ENCODE results near the gene RBM24.
A peak's percentile ranks its signal among the peaks of the same experiment; 100 is the strongest.
"Not testable (repeated sequence)": the region's sequence is repeated elsewhere in the genome, so short reads cannot be mapped to it uniquely, and the experiment has no call there.

RBM24 gene

DNA sequence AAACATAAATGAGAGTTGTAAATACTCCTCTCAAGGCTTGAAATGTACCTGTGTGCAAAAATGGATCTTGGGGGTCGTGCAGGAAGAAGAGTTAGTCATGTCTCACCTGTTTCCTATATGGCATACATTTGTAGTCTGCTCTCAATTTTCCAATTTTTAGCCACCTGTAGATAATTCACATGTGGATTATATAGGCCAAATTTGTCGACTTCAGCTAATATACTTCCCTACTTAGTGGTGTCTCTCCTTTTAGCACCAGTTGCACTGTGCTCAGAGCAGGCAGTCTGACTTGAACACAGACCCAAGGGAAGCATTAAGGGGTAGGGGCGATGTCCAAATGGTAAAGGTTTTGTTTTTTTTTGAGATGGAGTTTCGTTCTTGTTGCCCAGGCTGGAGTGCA, 1.9 kb downstream of the RBM24 start:
- intact Hi-C loops (cut with DNase I): loop anchor here (5.0 kb wide), 1 partner anchor 299 kb away; no protein-coding TSS in a partner anchor
- no peak for DNase-seq

GRCh38 chr6:17289630-17290061, 8.5 kb downstream of the RBM24 start:
- intact Hi-C loops (cut with DNase I): no loop called here

GRCh38 chr6:17291778-17292177, 10.6 kb downstream of the RBM24 start:
- peak in 1 of 10 donors; percentile 59 for DNase-seq
- intact Hi-C loops (cut with DNase I): no loop called here

More at GRCh38 chr6:17289630-17290061, 8.5 kb downstream of the RBM24 start:
- peak in 3 of 10 donors; percentile 12 to 64 (median 33) for DNase-seq

DNA sequence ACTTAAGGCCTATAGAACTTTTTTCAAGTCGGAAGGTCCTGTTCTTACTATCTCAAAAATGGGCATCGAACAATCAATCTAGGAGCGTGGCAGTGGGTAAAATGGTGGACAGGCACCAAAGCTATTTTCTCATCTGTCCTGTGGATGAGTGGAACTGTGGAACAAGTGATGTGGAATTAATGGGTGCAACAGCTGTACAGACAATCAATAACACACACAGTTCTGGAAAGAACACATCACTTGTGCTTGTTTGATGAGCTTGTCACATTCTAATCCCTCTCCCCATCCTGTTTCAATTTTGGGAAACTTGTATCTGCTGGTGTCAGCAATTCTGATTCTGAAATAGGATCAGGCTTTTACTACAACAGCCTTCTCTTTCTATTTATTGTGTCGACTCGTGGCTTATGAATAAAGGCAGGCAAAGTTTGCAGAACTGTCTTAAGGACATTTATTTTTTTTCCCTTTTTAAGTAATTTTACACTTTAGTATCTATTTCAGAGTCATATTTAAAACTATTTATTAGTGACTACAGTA, 11.5 kb downstream of the RBM24 start:
- DNase-seq: no peak
- intact Hi-C loops (cut with DNase I): no loop called here

DNA sequence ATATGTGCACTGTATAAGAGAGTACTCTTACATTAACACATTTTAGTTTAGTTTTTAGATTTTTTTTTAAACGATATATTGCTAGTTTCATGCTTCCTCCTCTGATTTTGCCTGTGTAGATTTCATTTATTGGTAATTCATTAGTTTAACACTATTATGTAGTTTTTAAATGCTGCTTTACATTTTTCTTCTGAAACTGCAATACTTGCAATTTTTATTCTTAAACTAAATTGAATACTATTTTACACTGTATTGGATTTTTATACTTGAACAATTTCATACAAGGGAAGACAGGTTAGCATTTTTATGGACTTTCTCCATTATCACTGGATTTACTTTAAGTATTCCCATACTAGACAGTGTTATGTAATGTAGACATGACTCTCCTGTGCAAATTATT, 12.2 kb downstream of the RBM24 start:
- DNase-seq: no peak
- intact Hi-C loops (cut with DNase I): no loop called here

DNA sequence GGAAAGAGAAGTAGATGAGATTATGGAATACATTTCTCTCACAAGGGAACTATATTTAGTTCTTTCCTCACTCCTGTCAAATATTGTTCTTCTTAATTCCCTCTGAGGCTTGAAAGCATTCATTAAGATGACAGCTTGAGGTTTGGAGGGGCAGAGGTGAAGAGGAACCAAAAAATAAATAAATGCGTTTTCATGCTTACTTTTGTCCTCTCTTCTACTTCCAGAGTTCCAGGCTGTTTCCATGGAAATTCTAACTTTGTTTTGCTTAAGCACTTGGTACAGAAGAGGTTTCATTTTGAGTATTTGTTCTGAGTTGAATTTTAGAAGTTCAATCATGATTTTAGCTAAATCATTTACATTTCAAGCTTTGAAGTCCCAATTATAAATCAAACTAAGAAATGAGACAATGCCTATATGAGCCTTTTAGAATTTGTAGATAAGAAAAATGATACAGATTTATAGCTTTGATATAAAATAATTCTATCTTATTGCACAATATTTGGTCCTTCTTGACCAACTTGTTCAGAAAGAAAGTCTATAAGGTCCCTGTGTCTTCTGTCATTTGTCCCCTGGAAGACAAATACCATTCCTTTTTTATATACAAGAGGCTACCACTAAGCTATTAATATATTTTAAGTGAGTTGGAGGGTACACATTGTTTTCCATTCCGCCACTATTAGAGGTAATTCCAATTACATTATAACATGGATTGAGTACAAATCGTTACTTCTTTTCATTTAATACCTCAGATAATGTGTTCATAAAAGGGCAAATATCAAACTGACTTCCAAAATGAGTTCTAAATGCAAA, 16.3 kb downstream of the RBM24 start:
- intact Hi-C loops (cut with DNase I): no loop called here
- DNase-seq: no peak

GRCh38 chr6:17298257-17298656, 17.1 kb downstream of the RBM24 start:
- intact Hi-C loops (cut with DNase I): no loop called here

DNA sequence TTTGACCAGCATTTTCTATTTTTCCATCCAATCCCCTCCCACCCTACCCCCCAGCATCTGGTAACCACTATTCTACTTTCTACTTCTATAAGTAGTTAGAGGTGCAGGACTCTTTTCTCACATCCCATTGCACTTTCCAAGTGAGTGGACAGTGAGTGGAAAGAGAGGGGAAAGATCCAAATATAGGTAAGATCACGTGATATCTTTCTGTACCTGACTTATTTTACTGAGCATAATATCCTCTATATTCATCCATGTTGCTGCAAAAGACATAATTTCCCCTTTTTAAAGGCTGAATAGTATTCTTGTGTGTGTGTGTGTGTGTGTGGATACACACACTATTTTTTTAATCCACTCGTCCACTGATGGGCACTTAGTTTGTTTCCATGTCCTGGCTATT, 18.1 kb downstream of the RBM24 start:
- DNase-seq: no peak
- intact Hi-C loops (cut with DNase I): no loop called here

More at GRCh38 chr6:17298257-17298656, 17.1 kb downstream of the RBM24 start:
- DNase-seq: no peak

- intact Hi-C loops (cut with DNase I): no loop called here
- no peak for DNase-seq
Observed at GRCh38 chr6:17299750-17300149, 18.6 kb downstream of the RBM24 start.

DNA sequence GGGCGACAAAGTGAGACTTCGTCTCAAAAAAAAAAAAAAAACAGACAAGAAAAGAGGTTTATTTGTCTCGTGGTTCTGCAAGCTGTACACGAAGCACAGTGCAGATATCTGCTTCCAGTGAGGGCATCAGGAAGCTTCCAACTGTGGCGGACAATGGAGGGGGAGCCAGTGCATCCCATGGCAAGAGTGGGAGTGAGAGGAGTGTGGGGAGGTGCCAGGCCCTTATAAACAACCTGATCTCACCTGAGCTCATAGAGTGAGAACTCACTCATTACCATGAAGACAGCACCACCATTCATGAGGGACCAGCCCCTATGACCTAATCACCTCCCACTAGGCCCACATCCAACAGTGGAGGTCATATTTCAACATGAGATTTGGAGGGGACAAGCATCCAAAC, 19.5 kb downstream of the RBM24 start:
- no peak for DNase-seq
- intact Hi-C loops (cut with DNase I): no loop called here

DNA sequence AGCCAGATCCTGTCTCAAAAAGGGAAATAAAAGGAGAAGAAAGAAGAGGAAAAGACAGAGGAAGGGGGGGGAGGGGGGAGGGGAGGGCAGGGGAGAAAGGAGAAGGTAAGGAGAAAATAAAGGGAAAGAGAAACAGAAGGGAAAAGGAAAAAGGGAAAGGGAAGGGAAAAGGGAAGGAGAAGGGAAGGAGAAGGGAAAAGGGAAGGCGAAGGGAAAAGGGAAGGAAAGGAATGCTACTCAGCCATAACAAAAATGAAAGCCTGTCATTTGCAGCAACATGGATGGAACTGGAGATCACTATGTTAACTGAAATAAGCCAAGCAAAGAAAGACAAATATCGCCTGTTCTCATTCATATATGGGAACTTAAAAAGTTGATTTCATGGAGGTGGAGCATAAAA, 22.3 kb downstream of the RBM24 start:
- DNase-seq: no peak
- intact Hi-C loops (cut with DNase I): no loop called here

DNA sequence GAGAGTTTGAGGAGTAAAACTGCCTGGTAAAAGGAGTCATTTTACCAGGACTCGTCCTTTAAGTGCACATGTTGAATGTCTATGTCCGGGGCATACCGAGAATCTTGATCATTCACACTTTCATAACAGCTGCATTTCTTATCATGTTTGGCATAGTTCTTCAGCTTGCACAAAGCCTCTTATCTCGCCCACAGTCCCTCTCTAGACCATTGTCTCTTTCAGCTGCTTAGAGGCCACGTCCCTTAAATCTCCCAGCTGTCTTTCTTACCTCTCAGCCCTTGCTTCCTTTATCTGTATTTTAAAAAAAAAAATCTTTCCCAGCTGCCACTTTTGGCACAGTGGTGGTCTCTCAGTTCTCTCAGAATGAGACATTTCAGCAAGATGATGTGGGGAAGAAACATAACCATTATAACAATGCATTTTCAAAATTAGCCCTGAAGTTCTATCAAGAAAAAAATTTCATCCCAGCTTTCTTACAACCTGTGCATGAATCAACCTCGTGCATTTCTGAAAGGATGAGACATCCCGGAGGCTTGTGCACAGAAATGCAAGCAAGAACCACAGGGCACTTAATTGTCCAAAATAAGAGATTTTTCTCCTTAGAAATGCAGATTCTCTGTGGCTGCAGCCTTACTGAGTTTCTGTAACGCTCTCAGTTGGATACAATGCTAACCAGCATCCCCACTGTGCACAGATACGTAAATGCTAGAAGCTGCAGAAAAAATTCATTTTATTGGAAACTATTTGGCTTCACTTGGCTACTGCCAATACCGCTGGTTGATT, 24.2 kb downstream of the RBM24 start:
- intact Hi-C loops (cut with DNase I): no loop called here
- no peak for DNase-seq

GRCh38 chr6:17311595-17312311, 30.6 kb downstream of the RBM24 start:
- intact Hi-C loops (cut with DNase I): no loop called here
- DNase-seq: peak in 1 of 10 donors; percentile 15

GRCh38 chr6:17313238-17313637, 32.1 kb downstream of the RBM24 start:
- DNase-seq; intact Hi-C loops (cut with DNase I): not testable (repeated sequence)

DNA sequence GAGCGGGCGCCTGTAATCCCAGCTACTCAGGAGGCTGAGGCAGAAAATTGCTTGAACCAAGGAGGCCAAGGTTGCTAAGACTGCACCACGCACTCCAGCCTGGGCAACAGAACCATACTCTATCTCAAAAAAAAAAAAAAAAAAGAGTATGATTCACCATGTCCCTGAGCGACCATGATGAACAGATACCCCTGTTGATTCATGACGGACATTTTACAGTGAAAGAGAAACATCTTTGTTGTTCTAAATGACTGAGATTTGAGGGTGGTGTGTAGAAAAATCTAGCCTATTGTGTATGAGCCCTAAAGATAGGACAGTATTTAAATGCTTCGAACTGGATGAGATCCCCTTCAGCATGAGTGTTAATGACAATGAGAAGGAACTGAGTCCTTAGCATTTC, 32.8 kb downstream of the RBM24 start:
- intact Hi-C loops (cut with DNase I): no loop called here
- no peak for DNase-seq

DNA sequence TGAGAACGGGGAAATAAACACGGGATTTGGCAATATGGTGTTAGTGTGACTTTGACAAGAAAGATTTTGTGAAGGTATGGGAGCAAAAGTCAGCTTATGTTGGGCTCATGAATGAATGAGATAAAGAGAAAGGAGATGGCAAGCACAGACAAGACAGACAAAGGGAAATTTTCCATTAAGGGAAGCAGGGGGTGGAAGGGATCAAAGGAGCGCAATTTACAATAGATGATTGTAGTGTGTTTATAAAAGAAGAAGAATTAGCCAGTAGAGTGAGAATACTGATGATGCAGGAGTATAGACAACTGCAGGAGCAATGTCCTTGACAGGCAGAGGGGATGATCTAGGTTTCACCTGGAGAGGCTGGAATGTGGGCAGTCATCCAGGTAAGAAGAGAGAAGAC, 34.1 kb downstream of the RBM24 start:
- intact Hi-C loops (cut with DNase I): no loop called here

DNA sequence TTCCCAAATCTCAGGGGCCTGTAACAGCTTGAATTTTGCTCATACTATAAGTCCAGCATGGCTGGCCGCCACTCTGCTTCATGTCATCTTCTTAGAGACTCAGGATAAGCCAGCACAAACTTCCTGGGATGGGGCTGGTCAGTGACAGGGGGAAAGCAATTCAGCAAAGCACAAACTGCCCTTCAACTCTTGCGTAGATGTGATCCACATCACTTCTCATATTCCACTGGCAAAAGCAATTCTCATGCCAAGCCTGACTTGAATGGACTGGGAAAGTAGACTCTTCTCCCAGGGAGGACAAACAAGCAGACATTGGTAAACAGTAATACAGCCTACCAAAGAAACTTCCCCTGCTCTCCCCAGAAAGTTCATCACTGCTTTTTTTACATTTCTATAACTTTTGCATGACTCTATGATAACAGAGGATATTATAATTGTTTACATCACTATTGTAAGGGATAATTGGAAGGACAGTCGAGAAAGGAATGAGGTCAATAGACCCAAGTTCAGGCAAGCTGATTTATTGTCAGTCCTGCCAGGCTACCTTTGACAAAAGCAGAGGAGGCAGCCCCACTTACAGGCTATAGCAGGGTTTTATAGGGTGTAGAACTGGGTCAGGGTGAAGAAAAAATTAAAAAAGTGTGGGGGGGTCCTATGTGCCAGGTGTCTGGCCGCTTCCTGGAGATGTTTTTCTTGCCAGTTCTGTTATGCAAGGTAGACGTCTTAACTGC, 37.4 kb downstream of the RBM24 start:
- intact Hi-C loops (cut with DNase I): no loop called here

More for the DNA sequence above, 34.1 kb downstream of the RBM24 start:
- no peak for DNase-seq

DNA sequence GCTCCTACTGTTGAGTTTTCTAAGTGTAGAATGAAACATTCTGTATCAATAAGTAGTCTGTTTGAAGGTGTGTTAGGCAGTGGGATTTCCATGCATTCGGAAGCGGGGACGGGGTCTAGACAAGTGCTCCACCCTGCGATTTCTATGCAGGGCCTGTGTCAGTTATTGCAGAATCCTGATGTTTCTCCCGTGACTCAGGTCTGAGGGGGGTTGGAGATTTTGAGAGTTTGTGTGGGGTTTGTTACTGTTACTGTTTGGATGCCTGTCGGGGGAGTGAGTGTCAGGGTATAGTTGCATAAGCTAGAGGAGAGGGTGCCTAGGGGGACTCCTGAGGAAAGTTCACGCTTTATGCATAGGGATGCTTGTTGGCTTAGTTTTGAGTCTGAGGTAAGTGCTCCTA, 39.1 kb downstream of the RBM24 start:
- DNase-seq; intact Hi-C loops (cut with DNase I): not testable (repeated sequence)

More for the DNA sequence above, 37.4 kb downstream of the RBM24 start:
- no peak for DNase-seq

- intact Hi-C loops (cut with DNase I): no loop called here
- no peak for DNase-seq
Observed at GRCh38 chr6:17331238-17331637, 50.1 kb downstream of the RBM24 start.

DNA sequence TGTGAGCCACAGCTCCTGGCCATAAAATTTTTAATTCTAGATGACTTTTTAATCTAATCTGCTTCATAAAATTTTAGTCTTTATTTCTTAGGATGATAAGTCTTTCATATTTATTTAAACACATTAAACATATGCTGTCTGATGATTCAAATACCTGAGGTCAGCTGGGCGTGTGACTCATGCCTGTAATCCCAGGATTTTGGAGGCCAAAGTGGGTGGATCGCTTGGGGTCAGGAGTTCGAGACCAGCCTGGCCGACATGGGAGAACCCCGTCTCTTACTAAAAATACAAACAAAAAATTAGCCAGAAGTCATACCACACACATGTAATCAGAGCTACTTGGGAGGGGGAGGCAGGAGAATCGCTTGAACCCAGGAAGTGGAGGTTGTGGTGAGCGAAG, 53.1 kb downstream of the RBM24 start:
- intact Hi-C loops (cut with DNase I): no loop called here
- no peak for DNase-seq
